ENCODE measurements around the gene C1orf116.

GRCh38 chr1:207028884-207029650, 3.5 kb downstream of the C1orf116 start:
- TF ChIP-seq BACH2 (CRISPR knock-in tag; IDR thresholded peaks at IDR 0.05; ENCODE audit: borderline replicate concordance), result no peak
- no peak for TF ChIP-seq ZFP30 (CRISPR knock-in tag; IDR thresholded peaks at IDR 0.05)

All from SK-N-SH treated with all-trans-retinoic acid at 6 μM for 48 hours (cell line).